GM23338 (cell line): ENCODE results near the gene PPHLN1. TPM values are rescaled to one million over a fixed set of nuclear protein-coding genes. Genes with fewer than 3 reads are reported as not detected.

ENCODE experiments used
- ATAC-seq: fragments of 200-7000 bp; cut with Tn5 transposase; 3 replicates; pipeline ENCODE4 v1.9.1; 2020
- DNase-seq: peaks from one replicate; pipeline ENCODE4 v3.0.0-alpha.2; 2015; ENCODE audit warnings: low spot score
- H2AFZ ChIP-seq: fragments of 200-600 bp; sonication (generic); 2 replicates; pipeline ENCODE4 v1.8.0; 2016; ENCODE audit warnings: antibody characterized with exemption, mild to moderate bottlenecking, moderate library complexity
- H3F3A ChIP-seq: fragments of 200-600 bp; sonication (generic); replicated peaks from 2 replicates; pipeline ENCODE4 v1.8.0; 2017; ENCODE audit warnings: antibody characterized with exemption, mixed run types, low read depth
- H3K27ac ChIP-seq: fragments of 200-600 bp; sonication (generic); 2 replicates; pipeline ENCODE4 v1.6.1; 2016; ENCODE audit warnings: low read depth
- H3K27me3 ChIP-seq: fragments of 200-600 bp; sonication (generic); 2 replicates; pipeline ENCODE4 v1.8.0; 2016; ENCODE audit warnings: mild to moderate bottlenecking, mixed run types, moderate library complexity; ENCODE audit not compliant: insufficient read depth
- H3K36me3 ChIP-seq: fragments of 200-600 bp; sonication (generic); 2 replicates; pipeline ENCODE4 v1.8.0; 2016; ENCODE audit warnings: mild to moderate bottlenecking; ENCODE audit not compliant: insufficient read depth
- H3K4me1 ChIP-seq: fragments of 200-600 bp; sonication (generic); 2 replicates; pipeline ENCODE4 v1.8.0; 2016; ENCODE audit warnings: mild to moderate bottlenecking, moderate library complexity; ENCODE audit not compliant: insufficient read depth
- H3K4me2 ChIP-seq: fragments of 200-600 bp; sonication (generic); 2 replicates; pipeline ENCODE4 v1.7.1; 2017; ENCODE audit warnings: mixed run types
- H3K4me3 ChIP-seq: fragments of 200-600 bp; sonication (generic); 2 replicates; pipeline ENCODE4 v1.6.1; 2016; ENCODE audit warnings: mixed run types
- H3K79me2 ChIP-seq: fragments of 200-600 bp; sonication (generic); replicated peaks from 2 replicates; pipeline ENCODE4 v1.8.0; 2017; ENCODE audit warnings: mild to moderate bottlenecking; ENCODE audit not compliant: insufficient read depth
- H3K9me2 ChIP-seq: fragments of 200-600 bp; sonication (generic); 2 replicates; pipeline ENCODE4 v1.8.0; 2017; ENCODE audit not compliant: insufficient read depth
- H4K20me1 ChIP-seq: fragments of 200-600 bp; sonication (generic); replicated peaks from 2 replicates; pipeline ENCODE4 v1.8.0; 2017; ENCODE audit warnings: mild to moderate bottlenecking; ENCODE audit not compliant: insufficient read depth
- H3K27ac Mint-ChIP-seq: 2 replicates; pipeline ENCODE4 v1.8.0; 2020; ENCODE audit warnings: inconsistent platforms, mild to moderate bottlenecking, moderate library complexity, mixed read lengths
- H3K27me3 Mint-ChIP-seq: 3 replicates; pipeline ENCODE4 v1.8.0; 2022; ENCODE audit warnings: low read depth, mild to moderate bottlenecking, moderate library complexity, mixed read lengths, inconsistent platforms; ENCODE audit not compliant: insufficient read depth, poor library complexity
- H3K36me3 Mint-ChIP-seq: 3 replicates; pipeline ENCODE4 v1.8.0; 2021; ENCODE audit warnings: low read depth, mild to moderate bottlenecking, inconsistent platforms, moderate library complexity, mixed read lengths
- H3K4me1 Mint-ChIP-seq: 3 replicates; pipeline ENCODE4 v1.8.0; 2020; ENCODE audit warnings: mild to moderate bottlenecking, inconsistent platforms, mixed read lengths
- H3K4me3 Mint-ChIP-seq: 3 replicates; pipeline ENCODE4 v1.8.0; 2021; ENCODE audit warnings: moderate library complexity, mild to moderate bottlenecking, inconsistent platforms, mixed read lengths
- H3K9me3 Mint-ChIP-seq: 3 replicates; pipeline ENCODE4 v1.8.0; 2020; ENCODE audit warnings: moderate library complexity, mild to moderate bottlenecking, inconsistent platforms, mixed read lengths
- CTCF ChIP-seq, 2 experiments: fragments of 200-600 bp in 1 of 2; sonication (generic) in 1 of 2; conservative IDR thresholded peaks; 2 replicates each; pipeline versions ENCODE4 v1.5.1 to v1.6.1; 2016 to 2017; ENCODE audit warnings: antibody characterized with exemption in 2 of 2, low read depth in 2 of 2, mild to moderate bottlenecking in 2 of 2, moderate library complexity in 1 of 2
- EZH2phosphoT487 ChIP-seq: fragments of 200-600 bp; sonication (generic); IDR thresholded peaks from one replicate; pipeline ENCODE4 v1.8.1; 2018; ENCODE audit warnings: antibody characterized with exemption; ENCODE audit not compliant: unreplicated experiment
- REST ChIP-seq: IDR thresholded peaks from one replicate; pipeline ENCODE4 v1.6.1; 2018; ENCODE audit warnings: antibody characterized with exemption; ENCODE audit not compliant: unreplicated experiment
- ZNF114 ChIP-seq: fragments of 250-450 bp; sonication (Bioruptor Pico); IDR thresholded peaks from 2 replicates; pipeline ENCODE4 v1.5.0; 2020; ENCODE audit warnings: mild to moderate bottlenecking, moderate library complexity
- ZNF462 ChIP-seq: fragments of 250-450 bp; sonication (Bioruptor Pico); IDR thresholded peaks from 2 replicates; pipeline ENCODE4 v1.5.0; 2020; ENCODE audit warnings: mild to moderate bottlenecking, moderate library complexity
- polyA plus RNA-seq: library from polyadenylated mRNA; unstranded; fragments of >200 nt; fragmentation: Nextera tagmentation; extraction: Ambion mirVana; gene quantifications from 2 replicates; pipeline ENCODE4 v1.2.1, GENCODE V29; 2016
- total RNA-seq: library from RNA; depleted of rRNA; stranded (reverse); fragments of >200 nt; shearing (Covaris generic); gene quantifications from 2 replicates; pipeline ENCODE4 v1.2.3, GENCODE V29; 2014

The PPHLN1 gene
- total and polyA plus RNA-seq, 2 experiments from 2014 or later, result 93.0 to 103 TPM

- no peak overlapping the region for H2AFZ ChIP-seq
- Mint-ChIP-seq H3K4me3 (no peak overlapping the region), H3K27ac (no peak overlapping the region), H3K9me3 (no peaks in the 10 kb centered on the region), H3K36me3 (no peaks in the 10 kb centered on the region; the same call in 2 of the 3 replicates), H3K4me1 (peaks cover 28% of the 10 kb centered on the region), H3K27me3 (peaks cover 2% of the 10 kb centered on the region)
- no peak overlapping the region for H3K27ac ChIP-seq
- H3F3A ChIP-seq, result no peaks in the 10 kb centered on the region
- H3K27me3 ChIP-seq, result no peaks in the 10 kb centered on the region
- TF ChIP-seq REST (no peak), CTCF (conservative IDR thresholded peaks at IDR 0.05; ENCODE audit: low read depth in 2 of 2) (peak; percentile 10 to 28; a peak in 3 of 4 replicates)
- no peaks in the 10 kb centered on the region; the same call in none of the 2 replicates for H4K20me1 ChIP-seq
- H3K79me2 ChIP-seq, result peaks cover 37% of the 10 kb centered on the region
- no peaks in the 10 kb centered on the region for H3K9me2 ChIP-seq
- H3K4me1 ChIP-seq, result peaks cover 30% of the 10 kb centered on the region
- peak; percentile 65 for DNase-seq
- peak; percentile 88 for ATAC-seq
- no peaks in the 10 kb centered on the region for H3K36me3 ChIP-seq
- H3K4me3 ChIP-seq, result no peak overlapping the region
- H3K4me2 ChIP-seq, result peak overlapping the region; percentile 50; the same call in 1 of the 2 replicates
These were observed 38.7 kb downstream of the PPHLN1 start for GRCh38 chr12:42364692-42365091.

GRCh38 chr12:42365486-42365885, 39.5 kb downstream of the PPHLN1 start:
- Histone ChIP-seq H3K9me2 (no peaks in the 10 kb centered on the region), H3K27me3 (no peaks in the 10 kb centered on the region), H3F3A (no peaks in the 10 kb centered on the region), H3K4me1 (peaks cover 38% of the 10 kb centered on the region), H3K27ac (no peak overlapping the region), H3K4me3 (no peak overlapping the region), H2AFZ (no peak overlapping the region), H3K36me3 (no peaks in the 10 kb centered on the region), H3K79me2 (peaks cover 35% of the 10 kb centered on the region), H3K4me2 (0 out of 2 replicates have a peak overlapping the region, but pooled peaks have one; percentile 50), H4K20me1 (no peaks in the 10 kb centered on the region; the same call in none of the 2 replicates)
- Mint-ChIP-seq H3K4me3 (no peak overlapping the region), H3K27ac (no peak overlapping the region; the same call in 1 of the 2 replicates), H3K4me1 (peaks cover 36% of the 10 kb centered on the region), H3K36me3 (no peaks in the 10 kb centered on the region; the same call in 2 of the 3 replicates), H3K27me3 (peaks cover 2% of the 10 kb centered on the region), H3K9me3 (no peaks in the 10 kb centered on the region)
- DNase-seq (no peak), ATAC-seq (no peak)
- no peak for TF ChIP-seq EZH2phosphoT487
- TF ChIP-seq ZNF114 (CRISPR knock-in tag), result no peak
- TF ChIP-seq REST, result no peak
- no peak for TF ChIP-seq ZNF462 (CRISPR knock-in tag)
